Brain microvascular endothelial cell (primary cell): ENCODE data around the gene MYO18B.

Experiments
- DNase-seq: peaks from one replicate; pipeline ENCODE4 v3.0.0-alpha.2; 2020
- H3K27ac ChIP-seq: fragments of 250-450 bp; sonication (Bioruptor Pico); 2 replicates; pipeline ENCODE4 v1.5.1; 2020; ENCODE audit warnings: mild to moderate bottlenecking, moderate library complexity
- H3K27me3 ChIP-seq: fragments of 250-450 bp; sonication (Bioruptor Pico); replicated peaks from 2 replicates; pipeline ENCODE4 v1.5.1; 2020; ENCODE audit warnings: mild to moderate bottlenecking
- H3K36me3 ChIP-seq: fragments of 250-450 bp; sonication (Bioruptor Pico); replicated peaks from 2 replicates; pipeline ENCODE4 v1.5.1; 2020; ENCODE audit warnings: mild to moderate bottlenecking
- H3K4me3 ChIP-seq: 2 replicates; pipeline ENCODE4 v1.5.1; 2011; ENCODE audit warnings: low read depth, mild to moderate bottlenecking, control low read depth, low read length, moderate library complexity
- in situ Hi-C: cut with HindIII; loops from 2 replicates; pipeline ENCODE4 v1.10.0; 2017; ENCODE audit warnings: low sequenced_read_pairs, low pct_ligation_motif_present
- TF ChIP-seq, protein P1 (sequence below): IDR thresholded peaks from 2 replicates; pipeline ENCODE4 v1.5.1; 2011; ENCODE audit warnings: low read depth, mild to moderate bottlenecking, moderate library complexity, low read length, control low read depth, inconsistent platforms; ENCODE audit errors: missing control alignments

MYO18B gene

DNA sequence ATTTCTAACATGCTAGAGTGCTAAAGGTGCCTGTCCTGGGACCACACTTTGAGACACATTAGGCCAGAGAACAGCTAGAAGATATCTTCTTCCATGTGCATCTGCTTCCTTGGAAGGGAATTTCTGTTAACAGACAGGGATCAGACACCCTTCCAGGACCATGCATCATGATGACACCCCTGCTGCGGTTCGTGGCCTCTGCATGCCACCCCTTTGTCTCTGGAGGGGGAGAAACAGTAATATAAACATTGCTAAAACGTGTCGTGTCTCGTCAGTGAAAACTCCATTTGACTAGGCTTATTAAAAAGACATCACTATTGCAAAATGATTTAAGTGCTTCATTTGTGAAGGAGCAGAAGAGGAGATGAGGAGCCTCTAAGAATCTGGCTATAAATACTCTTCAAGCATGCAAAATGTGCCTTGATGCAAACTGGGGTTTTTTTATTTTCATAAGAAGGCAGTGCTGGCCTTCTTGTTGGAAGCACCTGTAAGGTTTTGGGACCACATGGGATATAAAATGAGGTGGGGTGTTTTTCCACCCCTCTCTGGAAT is 141.6 kb downstream of the MYO18B start:
- TF ChIP-seq, protein P1, sequence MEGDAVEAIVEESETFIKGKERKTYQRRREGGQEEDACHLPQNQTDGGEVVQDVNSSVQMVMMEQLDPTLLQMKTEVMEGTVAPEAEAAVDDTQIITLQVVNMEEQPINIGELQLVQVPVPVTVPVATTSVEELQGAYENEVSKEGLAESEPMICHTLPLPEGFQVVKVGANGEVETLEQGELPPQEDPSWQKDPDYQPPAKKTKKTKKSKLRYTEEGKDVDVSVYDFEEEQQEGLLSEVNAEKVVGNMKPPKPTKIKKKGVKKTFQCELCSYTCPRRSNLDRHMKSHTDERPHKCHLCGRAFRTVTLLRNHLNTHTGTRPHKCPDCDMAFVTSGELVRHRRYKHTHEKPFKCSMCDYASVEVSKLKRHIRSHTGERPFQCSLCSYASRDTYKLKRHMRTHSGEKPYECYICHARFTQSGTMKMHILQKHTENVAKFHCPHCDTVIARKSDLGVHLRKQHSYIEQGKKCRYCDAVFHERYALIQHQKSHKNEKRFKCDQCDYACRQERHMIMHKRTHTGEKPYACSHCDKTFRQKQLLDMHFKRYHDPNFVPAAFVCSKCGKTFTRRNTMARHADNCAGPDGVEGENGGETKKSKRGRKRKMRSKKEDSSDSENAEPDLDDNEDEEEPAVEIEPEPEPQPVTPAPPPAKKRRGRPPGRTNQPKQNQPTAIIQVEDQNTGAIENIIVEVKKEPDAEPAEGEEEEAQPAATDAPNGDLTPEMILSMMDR = no peak
- in situ Hi-C loops = no loop called here

DNA sequence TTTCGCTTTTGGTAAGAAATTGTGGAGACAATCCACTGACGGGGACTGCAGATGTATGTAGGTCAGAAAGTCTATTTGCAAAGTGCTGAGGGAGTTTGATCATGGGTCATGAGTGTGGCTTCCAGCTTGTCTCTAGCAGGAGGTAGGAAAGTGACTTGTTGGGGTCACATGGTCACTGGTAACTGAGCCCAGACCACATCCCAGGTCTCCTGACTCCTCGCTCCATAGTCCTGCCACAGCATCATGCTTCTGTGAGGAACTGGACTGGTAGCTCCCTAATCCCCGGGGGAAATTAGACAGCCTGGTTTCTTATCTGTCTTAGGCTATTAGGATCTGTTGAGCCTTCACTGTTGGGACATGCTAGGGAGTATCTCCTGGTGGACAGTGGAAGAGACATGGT is 142.1 kb downstream of the MYO18B start:
- no peak for DNase-seq
- Histone ChIP-seq H3K27me3 (no peaks in the 10 kb centered on the region), H3K36me3 (no peaks in the 10 kb centered on the region), H3K27ac (no peak overlapping the region), H3K4me3 (no peak overlapping the region)
- in situ Hi-C loops = no loop called here
- TF ChIP-seq, protein P1 = no peak

More for the DNA sequence above, 141.6 kb downstream of the MYO18B start:
- Histone ChIP-seq H3K4me3 (no peak overlapping the region), H3K27ac (no peak overlapping the region), H3K27me3 (no peaks in the 10 kb centered on the region), H3K36me3 (no peaks in the 10 kb centered on the region)
- no peak for DNase-seq

DNA sequence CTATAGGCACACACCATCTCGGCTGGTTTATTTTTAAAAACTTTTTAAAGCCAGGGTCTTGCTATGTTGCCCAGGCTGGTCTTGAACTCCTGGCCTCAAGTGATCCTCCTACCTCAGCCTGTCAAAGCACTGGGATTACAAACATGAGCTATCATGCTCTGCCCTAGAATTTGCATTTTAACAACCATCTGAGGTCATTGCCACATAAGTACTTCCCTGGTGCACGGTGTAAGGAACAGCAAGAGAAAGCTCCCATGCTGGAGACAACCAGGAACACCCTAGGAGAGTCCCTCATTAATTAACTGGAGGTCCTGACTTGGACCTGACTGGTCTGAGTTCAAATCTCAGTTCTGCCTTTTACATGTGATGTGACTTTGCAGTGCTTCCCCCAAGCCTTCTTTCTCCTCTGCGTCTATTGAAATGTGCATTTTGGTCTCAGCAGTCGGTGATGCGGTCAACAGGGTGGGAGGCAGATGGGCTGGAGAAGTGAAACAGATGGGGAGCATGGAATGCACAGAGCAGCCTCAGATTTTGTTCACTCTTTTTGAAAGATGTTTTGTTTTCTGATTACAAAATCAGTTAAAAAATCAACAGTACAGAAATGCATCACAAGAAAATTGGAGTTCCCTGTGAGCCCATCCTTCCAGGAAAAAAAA is 146.5 kb downstream of the MYO18B start:
- TF ChIP-seq, protein P1 = no peak
- H3K4me3 ChIP-seq = no peak overlapping the region
- in situ Hi-C loops = no loop called here
- no peak for DNase-seq
- no peaks in the 10 kb centered on the region for H3K27me3 ChIP-seq
- H3K27ac ChIP-seq = no peak overlapping the region
- H3K36me3 ChIP-seq = no peaks in the 10 kb centered on the region

DNA sequence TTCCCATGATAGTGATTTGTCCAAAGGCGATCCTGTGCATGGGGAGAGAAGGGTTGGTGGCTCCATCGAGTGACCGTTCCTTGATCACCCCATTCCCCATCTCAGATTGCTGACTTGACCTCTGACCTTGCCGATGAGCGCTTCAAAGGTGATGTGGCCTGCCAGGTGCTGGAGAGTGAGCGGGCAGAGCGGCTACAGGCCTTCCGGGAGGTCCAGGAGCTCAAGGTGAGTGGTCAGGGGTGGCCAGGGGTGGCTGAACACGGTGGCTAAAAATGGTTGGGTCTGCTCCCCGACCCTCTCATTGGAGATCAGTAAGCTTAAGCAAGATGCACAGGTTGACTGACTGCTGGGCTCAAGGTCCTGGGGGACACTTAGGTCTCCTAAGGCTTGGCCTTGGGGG is 148.7 kb downstream of the MYO18B start:
- no peak for DNase-seq
- Histone ChIP-seq H3K27ac (no peak overlapping the region), H3K27me3 (no peaks in the 10 kb centered on the region), H3K4me3 (no peak overlapping the region), H3K36me3 (no peaks in the 10 kb centered on the region)
- in situ Hi-C loops = no loop called here
- TF ChIP-seq, protein P1 = no peak

DNA sequence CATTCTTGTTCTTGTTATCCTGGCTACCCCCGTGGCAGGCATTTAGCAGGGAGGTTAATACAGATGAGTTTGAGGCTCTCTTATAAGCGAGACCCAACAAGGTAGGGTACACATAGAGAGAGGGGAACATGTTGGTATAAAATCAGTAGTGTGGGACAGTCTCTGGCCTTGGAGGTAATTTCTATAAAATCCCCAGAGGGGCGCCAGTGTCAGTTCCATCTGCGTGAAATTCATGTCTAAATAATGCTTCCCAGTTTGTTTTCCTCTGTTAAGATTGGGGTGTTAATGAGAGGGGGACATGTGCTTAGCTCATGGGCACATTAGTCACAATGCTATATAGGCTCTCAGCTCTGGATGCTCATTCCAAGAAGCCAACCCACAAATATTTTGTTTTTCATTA is 150.7 kb downstream of the MYO18B start:
- TF ChIP-seq, protein P1 = no peak
- no peak for DNase-seq
- in situ Hi-C loops = no loop called here
- no peak overlapping the region for H3K27ac ChIP-seq
- no peaks in the 10 kb centered on the region for H3K27me3 ChIP-seq
- no peaks in the 10 kb centered on the region for H3K36me3 ChIP-seq
- H3K4me3 ChIP-seq = no peak overlapping the region

DNA sequence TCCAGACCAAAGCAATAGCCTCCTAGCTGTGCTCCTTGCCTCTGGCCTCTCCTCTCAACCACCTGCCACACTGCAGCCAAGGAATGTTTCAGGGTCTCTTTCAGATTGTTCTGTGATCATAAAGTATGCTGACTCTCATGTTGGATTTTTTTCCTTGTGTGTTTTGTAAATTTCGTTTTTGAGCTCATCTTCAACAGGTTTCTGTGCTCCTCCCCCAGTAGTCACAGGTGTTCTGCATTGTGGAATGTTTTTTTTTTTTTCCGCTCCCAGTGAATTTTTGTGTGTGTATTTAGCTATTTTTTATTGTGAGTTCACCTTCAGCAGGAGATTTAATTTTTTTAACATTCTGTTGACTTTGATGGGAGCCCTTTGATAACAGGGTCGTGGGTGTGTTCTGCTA is 153.7 kb downstream of the MYO18B start:
- TF ChIP-seq, protein P1 = no peak
- no peak overlapping the region for H3K27ac ChIP-seq
- no peaks in the 10 kb centered on the region for H3K36me3 ChIP-seq

More for the DNA sequence above, 153.7 kb downstream of the MYO18B start:
- no peak overlapping the region for H3K4me3 ChIP-seq
- in situ Hi-C loops = no loop called here
- H3K27me3 ChIP-seq = no peaks in the 10 kb centered on the region
- DNase-seq = no peak
